Memory B cell (primary cell): ENCODE data around the gene RAC2.

ENCODE experiments used
- ATAC-seq: fragments of 150-1000 bp; cut with Tn5 transposase; 2 replicates; pipeline ENCODE4 v1.10.0; 2021; ENCODE audit warnings: low read depth, mild to moderate bottlenecking, moderate library complexity
- DNase-seq, 2 donors: peaks; one replicate each; pipeline ENCODE4 v3.0.0; 2022; ENCODE audit warnings: low spot score in 2 of 2
- H3K27ac Mint-ChIP-seq: one replicate; pipeline ENCODE4 v1.8.0; 2022; ENCODE audit warnings: mild to moderate bottlenecking, moderate library complexity, mixed read lengths
- H3K27me3 Mint-ChIP-seq: one replicate; pipeline ENCODE4 v1.8.0; 2022; ENCODE audit warnings: mixed read lengths
- H3K36me3 Mint-ChIP-seq: one replicate; pipeline ENCODE4 v1.8.0; 2022; ENCODE audit warnings: mild to moderate bottlenecking, mixed read lengths
- H3K4me1 Mint-ChIP-seq: one replicate; pipeline ENCODE4 v1.8.0; 2022; ENCODE audit warnings: mixed read lengths
- H3K4me3 Mint-ChIP-seq: one replicate; pipeline ENCODE4 v1.8.0; 2022; ENCODE audit warnings: mild to moderate bottlenecking, moderate library complexity, mixed read lengths
- H3K9me3 Mint-ChIP-seq: one replicate; pipeline ENCODE4 v1.8.0; 2022; ENCODE audit warnings: mixed read lengths

RAC2 gene

GRCh38 chr22:37281646-37282384 is 37.7 kb upstream of the RAC2 start:
- no peak for ATAC-seq
- Mint-ChIP-seq H3K36me3 (peaks cover 15% of the 10 kb centered on the region), H3K4me1 (peaks cover 46% of the 10 kb centered on the region), H3K4me3 (peak overlapping the region; percentile 93), H3K27ac (peak overlapping the region; percentile 89), H3K9me3 (no peaks in the 10 kb centered on the region), H3K27me3 (no peaks in the 10 kb centered on the region)
- DNase-seq, result no peak

GRCh38 chr22:37281195-37281594 is 37.1 kb upstream of the RAC2 start:
- Mint-ChIP-seq H3K27me3 (no peaks in the 10 kb centered on the region), H3K4me3 (no peak overlapping the region), H3K9me3 (no peaks in the 10 kb centered on the region), H3K4me1 (peaks cover 42% of the 10 kb centered on the region), H3K36me3 (peaks cover 9% of the 10 kb centered on the region), H3K27ac (peak overlapping the region; percentile 89)
- DNase-seq, result no peak
- ATAC-seq, result no peak

GRCh38 chr22:37280718-37281117 is 36.6 kb upstream of the RAC2 start:
- peaks cover 44% of the 10 kb centered on the region for H3K4me1 Mint-ChIP-seq
- no peak for ATAC-seq
- no peaks in the 10 kb centered on the region for H3K27me3 Mint-ChIP-seq
- H3K27ac Mint-ChIP-seq, result no peak overlapping the region
- no peak overlapping the region for H3K4me3 Mint-ChIP-seq
- H3K9me3 Mint-ChIP-seq, result no peaks in the 10 kb centered on the region
- H3K36me3 Mint-ChIP-seq, result peaks cover 6% of the 10 kb centered on the region
- DNase-seq, result no peak

- Mint-ChIP-seq H3K9me3 (no peaks in the 10 kb centered on the region), H3K27ac (no peak overlapping the region), H3K27me3 (no peaks in the 10 kb centered on the region), H3K36me3 (peaks cover 3% of the 10 kb centered on the region), H3K4me1 (peaks cover 50% of the 10 kb centered on the region), H3K4me3 (no peak overlapping the region)
- ATAC-seq (no peak), DNase-seq (no peak)
These were observed 35.5 kb upstream of the RAC2 start for GRCh38 chr22:37279331-37280181.

- Mint-ChIP-seq H3K27ac (peak overlapping the region; percentile 45), H3K4me3 (no peak overlapping the region), H3K36me3 (peaks cover 3% of the 10 kb centered on the region), H3K27me3 (no peaks in the 10 kb centered on the region), H3K4me1 (peaks cover 53% of the 10 kb centered on the region), H3K9me3 (no peaks in the 10 kb centered on the region)
- ATAC-seq (no peak), DNase-seq (no peak)
These were observed 34.2 kb upstream of the RAC2 start for GRCh38 chr22:37278261-37278660.

- H3K4me3 Mint-ChIP-seq, result no peak overlapping the region
- no peaks in the 10 kb centered on the region for H3K36me3 Mint-ChIP-seq
- peaks cover 50% of the 10 kb centered on the region for H3K4me1 Mint-ChIP-seq
- H3K27ac Mint-ChIP-seq, result no peak overlapping the region
- DNase-seq (no peak), ATAC-seq (no peak)
- no peaks in the 10 kb centered on the region for H3K27me3 Mint-ChIP-seq
- no peaks in the 10 kb centered on the region for H3K9me3 Mint-ChIP-seq
These were observed 33.3 kb upstream of the RAC2 start for GRCh38 chr22:37277384-37277783.

- H3K4me1 Mint-ChIP-seq, result peaks cover 44% of the 10 kb centered on the region
- no peaks in the 10 kb centered on the region for H3K9me3 Mint-ChIP-seq
- H3K4me3 Mint-ChIP-seq, result no peak overlapping the region
- ATAC-seq (no peak), DNase-seq (no peak)
- no peaks in the 10 kb centered on the region for H3K36me3 Mint-ChIP-seq
- H3K27ac Mint-ChIP-seq, result no peak overlapping the region
- no peaks in the 10 kb centered on the region for H3K27me3 Mint-ChIP-seq
These were observed 32.7 kb upstream of the RAC2 start for GRCh38 chr22:37276776-37277175.

- DNase-seq (no peak), ATAC-seq (no peak)
- no peaks in the 10 kb centered on the region for H3K36me3 Mint-ChIP-seq
- H3K4me3 Mint-ChIP-seq, result no peak overlapping the region
- no peaks in the 10 kb centered on the region for H3K9me3 Mint-ChIP-seq
- H3K27me3 Mint-ChIP-seq, result no peaks in the 10 kb centered on the region
- peaks cover 36% of the 10 kb centered on the region for H3K4me1 Mint-ChIP-seq
- H3K27ac Mint-ChIP-seq, result no peak overlapping the region
These were observed 31.6 kb upstream of the RAC2 start for GRCh38 chr22:37275622-37276021.

GRCh38 chr22:37275134-37275533 is 31.1 kb upstream of the RAC2 start:
- Mint-ChIP-seq H3K36me3 (no peaks in the 10 kb centered on the region), H3K4me3 (peak overlapping the region; percentile 27), H3K4me1 (peaks cover 40% of the 10 kb centered on the region), H3K27me3 (no peaks in the 10 kb centered on the region), H3K27ac (peak overlapping the region; percentile 20), H3K9me3 (peaks cover 2% of the 10 kb centered on the region)
- DNase-seq (no peak), ATAC-seq (no peak)

GRCh38 chr22:37274380-37274862 is 30.4 kb upstream of the RAC2 start:
- peak; percentile 61 for ATAC-seq
- peak overlapping the region; percentile 32 for H3K4me3 Mint-ChIP-seq
- no peaks in the 10 kb centered on the region for H3K27me3 Mint-ChIP-seq
- H3K36me3 Mint-ChIP-seq, result no peaks in the 10 kb centered on the region
- DNase-seq, result no peak
- H3K4me1 Mint-ChIP-seq, result peaks cover 44% of the 10 kb centered on the region
- peak overlapping the region; percentile 20 for H3K27ac Mint-ChIP-seq
- peaks cover 2% of the 10 kb centered on the region for H3K9me3 Mint-ChIP-seq

GRCh38 chr22:37273846-37274225 is 29.8 kb upstream of the RAC2 start:
- ATAC-seq (no peak), DNase-seq (no peak)
- Mint-ChIP-seq H3K27me3 (no peaks in the 10 kb centered on the region), H3K9me3 (peaks cover 2% of the 10 kb centered on the region), H3K4me1 (peaks cover 43% of the 10 kb centered on the region), H3K4me3 (no peak overlapping the region), H3K36me3 (no peaks in the 10 kb centered on the region), H3K27ac (peak overlapping the region; percentile 20)

GRCh38 chr22:37273126-37273845 is 29.2 kb upstream of the RAC2 start:
- Mint-ChIP-seq H3K9me3 (peaks cover 2% of the 10 kb centered on the region), H3K27ac (peak overlapping the region; percentile 20), H3K4me3 (no peak overlapping the region), H3K36me3 (no peaks in the 10 kb centered on the region), H3K27me3 (no peaks in the 10 kb centered on the region), H3K4me1 (peaks cover 40% of the 10 kb centered on the region)
- ATAC-seq (no peak), DNase-seq (no peak)

GRCh38 chr22:37270928-37271650 is 27.0 kb upstream of the RAC2 start:
- Mint-ChIP-seq H3K9me3 (peaks cover 2% of the 10 kb centered on the region), H3K27ac (peak overlapping the region; percentile 2), H3K27me3 (no peaks in the 10 kb centered on the region), H3K4me1 (peaks cover 49% of the 10 kb centered on the region), H3K4me3 (no peak overlapping the region), H3K36me3 (no peaks in the 10 kb centered on the region)
- no peak for DNase-seq
- ATAC-seq, result no peak
